ENCODE measurements around the gene MED27.

MED27 gene

GRCh38 chr9:131951155-131951554 is 128.5 kb downstream of the MED27 start:
- DNase-seq (ENCODE audit: low read depth) = no peak
- TF ChIP-seq, protein P1, sequence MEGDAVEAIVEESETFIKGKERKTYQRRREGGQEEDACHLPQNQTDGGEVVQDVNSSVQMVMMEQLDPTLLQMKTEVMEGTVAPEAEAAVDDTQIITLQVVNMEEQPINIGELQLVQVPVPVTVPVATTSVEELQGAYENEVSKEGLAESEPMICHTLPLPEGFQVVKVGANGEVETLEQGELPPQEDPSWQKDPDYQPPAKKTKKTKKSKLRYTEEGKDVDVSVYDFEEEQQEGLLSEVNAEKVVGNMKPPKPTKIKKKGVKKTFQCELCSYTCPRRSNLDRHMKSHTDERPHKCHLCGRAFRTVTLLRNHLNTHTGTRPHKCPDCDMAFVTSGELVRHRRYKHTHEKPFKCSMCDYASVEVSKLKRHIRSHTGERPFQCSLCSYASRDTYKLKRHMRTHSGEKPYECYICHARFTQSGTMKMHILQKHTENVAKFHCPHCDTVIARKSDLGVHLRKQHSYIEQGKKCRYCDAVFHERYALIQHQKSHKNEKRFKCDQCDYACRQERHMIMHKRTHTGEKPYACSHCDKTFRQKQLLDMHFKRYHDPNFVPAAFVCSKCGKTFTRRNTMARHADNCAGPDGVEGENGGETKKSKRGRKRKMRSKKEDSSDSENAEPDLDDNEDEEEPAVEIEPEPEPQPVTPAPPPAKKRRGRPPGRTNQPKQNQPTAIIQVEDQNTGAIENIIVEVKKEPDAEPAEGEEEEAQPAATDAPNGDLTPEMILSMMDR (IDR thresholded peaks at IDR 0.05; ENCODE audit: low read depth, low read length, missing control alignments) = no peak
- H3K4me3 ChIP-seq (ENCODE audit: low read depth, low read length) = no peak overlapping the region
- in situ Hi-C loops (cut with HindIII; ENCODE audit: low sequenced_read_pairs) = no loop called here

- no peak for DNase-seq (ENCODE audit: low read depth)
- H3K4me3 ChIP-seq (ENCODE audit: low read depth, low read length) = no peak overlapping the region
- in situ Hi-C loops (cut with HindIII; ENCODE audit: low sequenced_read_pairs) = no loop called here
These were observed 129.2 kb downstream of the MED27 start for GRCh38 chr9:131950487-131950886.

DNA sequence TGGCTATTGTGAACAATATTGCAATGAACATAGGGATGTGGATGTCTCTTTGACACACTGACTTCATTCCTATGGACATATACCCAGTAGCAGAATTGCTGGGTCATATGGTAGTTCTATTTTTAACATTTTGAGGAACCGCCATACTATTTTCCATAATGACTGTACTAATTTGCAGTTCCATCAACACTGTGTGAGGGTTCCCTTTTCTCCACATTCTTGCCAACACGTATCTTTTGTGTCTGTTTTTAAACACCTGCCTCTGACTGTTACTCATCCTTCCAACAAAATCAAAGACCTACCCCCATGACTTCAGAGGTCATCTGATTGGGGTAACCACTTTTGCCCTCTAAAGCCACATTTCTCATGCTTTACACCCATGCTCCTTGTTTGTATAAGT is 133.5 kb downstream of the MED27 start:
- TF ChIP-seq, protein P1 (IDR thresholded peaks at IDR 0.05; ENCODE audit: low read depth, low read length, missing control alignments) = no peak

More at GRCh38 chr9:131950487-131950886, 129.2 kb downstream of the MED27 start:
- TF ChIP-seq, protein P1 (IDR thresholded peaks at IDR 0.05; ENCODE audit: low read depth, low read length, missing control alignments) = no peak

DNA sequence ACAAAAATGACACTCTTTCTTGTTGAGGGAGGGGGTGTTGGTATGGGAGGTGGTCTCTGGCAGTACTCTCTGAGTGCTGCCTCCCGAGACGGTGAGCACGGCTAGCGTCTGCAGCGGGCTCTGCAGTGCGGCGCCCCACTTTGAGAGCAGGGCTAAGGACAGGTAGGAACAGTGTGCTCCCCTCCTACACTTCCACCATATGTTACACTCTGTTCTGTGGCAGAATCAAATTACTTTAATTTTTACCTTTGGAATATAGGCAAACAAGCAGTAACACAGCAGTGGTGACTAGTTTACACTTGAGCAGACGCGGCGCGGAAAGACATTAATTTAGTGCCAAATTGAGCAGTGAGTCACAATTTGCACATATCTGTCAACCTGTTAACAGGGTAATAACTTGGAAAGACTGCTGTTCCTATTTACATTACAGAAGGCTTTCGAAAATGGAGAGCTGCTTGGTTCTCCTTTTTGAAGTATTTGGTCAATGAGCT is 136.3 kb downstream of the MED27 start:
- H3K4me3 ChIP-seq (ENCODE audit: low read depth, low read length) = no peak overlapping the region
- no peak for DNase-seq (ENCODE audit: low read depth)
- TF ChIP-seq, protein P1 (IDR thresholded peaks at IDR 0.05; ENCODE audit: low read depth, low read length, missing control alignments) = no peak
- in situ Hi-C loops (cut with HindIII; ENCODE audit: low sequenced_read_pairs) = loop anchor here (5.0 kb wide), 1 partner anchor 61 kb away; no protein-coding TSS in a partner anchor

More for the DNA sequence above, 133.5 kb downstream of the MED27 start:
- no peak for DNase-seq (ENCODE audit: low read depth)
- H3K4me3 ChIP-seq (ENCODE audit: low read depth, low read length) = no peak overlapping the region
- in situ Hi-C loops (cut with HindIII; ENCODE audit: low sequenced_read_pairs) = no loop called here

DNA sequence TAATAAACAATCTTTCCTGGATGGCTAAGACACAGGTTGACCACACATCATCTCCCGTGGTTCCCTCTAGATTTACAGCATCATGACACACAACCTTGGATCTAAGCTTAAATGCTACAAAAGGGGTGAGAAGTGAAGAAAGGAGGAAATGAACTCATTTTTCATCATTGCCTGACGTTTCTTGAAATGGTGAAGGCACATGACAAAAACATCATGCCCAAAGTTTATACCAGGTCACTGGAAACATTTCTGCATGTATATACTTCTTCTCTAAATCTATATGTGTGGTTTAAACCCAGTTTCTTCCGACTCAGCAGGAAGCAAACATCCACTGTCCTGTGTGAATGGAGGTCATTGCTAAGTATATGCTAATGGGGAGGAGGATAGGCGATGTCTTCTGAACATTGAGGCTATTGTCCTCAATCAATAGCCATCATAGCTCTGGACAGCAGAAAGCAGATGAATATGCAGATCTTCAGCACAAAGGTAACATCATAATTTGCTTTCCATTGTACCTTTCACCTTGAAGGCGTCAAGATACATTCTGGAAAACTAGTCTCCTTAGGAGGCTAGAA is 137.4 kb downstream of the MED27 start:
- in situ Hi-C loops (cut with HindIII; ENCODE audit: low sequenced_read_pairs) = loop anchor here (5.0 kb wide), 1 partner anchor 60 kb away; no protein-coding TSS in a partner anchor
- no peak for DNase-seq (ENCODE audit: low read depth)

DNA sequence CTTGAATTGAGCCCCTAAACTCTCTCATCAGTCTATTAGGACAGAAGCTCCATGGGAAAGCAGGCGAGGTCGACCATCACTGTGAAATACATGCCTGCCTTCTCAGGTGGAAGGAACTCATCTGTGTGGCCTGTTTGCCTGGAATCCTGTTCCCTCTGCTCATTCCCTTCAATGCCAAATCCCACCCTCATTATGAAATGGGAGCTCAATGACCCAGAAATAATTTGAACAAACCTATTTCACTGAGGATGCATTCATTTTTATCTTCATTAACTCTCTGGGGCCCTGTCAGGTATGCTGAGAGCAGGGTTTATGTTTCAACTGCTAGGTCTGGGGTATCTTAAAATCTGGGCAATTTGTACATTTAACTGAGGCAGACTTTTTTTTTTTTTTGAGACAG is 142.2 kb downstream of the MED27 start:
- no peak overlapping the region for H3K4me3 ChIP-seq (ENCODE audit: low read depth, low read length)
- TF ChIP-seq, protein P1 (IDR thresholded peaks at IDR 0.05; ENCODE audit: low read depth, low read length, missing control alignments) = no peak
- in situ Hi-C loops (cut with HindIII; ENCODE audit: low sequenced_read_pairs) = no loop called here
- no peak for DNase-seq (ENCODE audit: low read depth)

More for the DNA sequence above, 137.4 kb downstream of the MED27 start:
- TF ChIP-seq, protein P1 (IDR thresholded peaks at IDR 0.05; ENCODE audit: low read depth, low read length, missing control alignments) = no peak
- H3K4me3 ChIP-seq (ENCODE audit: low read depth, low read length) = no peak overlapping the region
